GM18520 (cell line): ENCODE data around the gene DFFA.
"Not testable (repeated sequence)": the region's sequence is repeated elsewhere in the genome, so short reads cannot be mapped to it uniquely, and the experiment has no call there.

Experiments
- ATAC-seq: cut with Tn5 transposase; IDR thresholded peaks from one replicate; pipeline ENCODE4 v1.9.1; 2021; ENCODE audit not compliant: unreplicated experiment

Gene DFFA

GRCh38 chr1:10430216-10431069 lies 41.9 kb downstream of the DFFA start, which contains the start of gene CENPS:
TSS of gene CENPS (plus strand) at chr1:10430433. CDS start at chr1:10430518, 85 bp downstream.
- ATAC-seq, result peak; percentile 66

GRCh38 chr1:10429868-10430215 lies 42.5 kb downstream of the DFFA start:
- peak; percentile 14 for ATAC-seq

- no peak for ATAC-seq
Observed at GRCh38 chr1:10428984-10429383, 43.3 kb downstream of the DFFA start.

GRCh38 chr1:10426535-10426848 lies 45.8 kb downstream of the DFFA start:
- ATAC-seq, result not testable (repeated sequence)

GRCh38 chr1:10425826-10426534 lies 46.3 kb downstream of the DFFA start:
- not testable (repeated sequence) for ATAC-seq

- ATAC-seq, result no peak
Observed at GRCh38 chr1:10424651-10425050, 47.7 kb downstream of the DFFA start.

GRCh38 chr1:10424034-10424433 lies 48.3 kb downstream of the DFFA start:
- ATAC-seq, result no peak

- ATAC-seq, result no peak
Observed at GRCh38 chr1:10421637-10422036, 50.7 kb downstream of the DFFA start.

GRCh38 chr1:10419351-10419750 lies 53.0 kb downstream of the DFFA start:
- no peak for ATAC-seq

- not testable (repeated sequence) for ATAC-seq
Observed at GRCh38 chr1:10418741-10419140, 53.6 kb downstream of the DFFA start.

- not testable (repeated sequence) for ATAC-seq
Observed at GRCh38 chr1:10415967-10416366, 56.4 kb downstream of the DFFA start.

- ATAC-seq, result no peak
Observed at GRCh38 chr1:10415211-10415930, 57.0 kb downstream of the DFFA start.

- no peak for ATAC-seq
Observed at GRCh38 chr1:10407201-10407600, 65.1 kb downstream of the DFFA start.
